K562 (cell line): ENCODE measurements around the gene CHST12. TPM values are rescaled to one million over a fixed set of nuclear protein-coding genes. Genes with fewer than 3 reads are reported as not detected.

Experiments used
- HNRNPLL ChIP-seq: fragments of 200-400 bp; formaldehyde crosslinking; IDR thresholded peaks from 2 replicates; pipeline ENCODE4 v1.6.1; 2017; ENCODE audit warnings: low read length, low read depth, mild to moderate bottlenecking; ENCODE audit not compliant: poor library complexity, severe bottlenecking
- IFI16 ChIP-seq: fragments of 250-450 bp; sonication (Bioruptor Pico); IDR thresholded peaks from 2 replicates; pipeline ENCODE4 v2.1.2; 2022; ENCODE audit warnings: mild to moderate bottlenecking, inconsistent platforms
- NUFIP1 ChIP-seq: fragments of 450-650 bp; IDR thresholded peaks from 2 replicates; pipeline ENCODE4 v1.6.1; 2018; ENCODE audit not compliant: partially characterized antibody
- SAFB2 ChIP-seq: fragments of 200-400 bp; formaldehyde crosslinking; IDR thresholded peaks from 2 replicates; pipeline ENCODE4 v1.6.1; 2018; ENCODE audit warnings: borderline replicate concordance, low read length, low read depth, moderate library complexity; ENCODE audit not compliant: severe bottlenecking
- XRCC3 ChIP-seq: fragments of 450-650 bp; IDR thresholded peaks from 2 replicates; pipeline ENCODE4 v1.6.1; 2017; ENCODE audit warnings: mild to moderate bottlenecking, moderate library complexity
- ZNF12 ChIP-seq: sonication (generic); formaldehyde crosslinking; IDR thresholded peaks from 2 replicates; pipeline ENCODE4 v1.4.0; 2020; ENCODE audit warnings: mild to moderate bottlenecking, missing genetic modification reagents
- ZNF232 ChIP-seq: sonication (generic); formaldehyde crosslinking; IDR thresholded peaks from 2 replicates; pipeline ENCODE4 v1.8.0; 2022; ENCODE audit warnings: mild to moderate bottlenecking, missing genetic modification reagents
- polyA plus RNA-seq, 8 experiments: library from polyadenylated mRNA; depleted of rRNA in 4 of 8; stranded (reverse) in 5 of 8; unstranded in 3 of 8; fragments of >200 nt; fragmentation: Nextera tagmentation in 2 of 8; fragmentation: Illumina TruSeq in 1 of 8; extraction: Ambion mirVana in 2 of 8; extraction: Trizol in 1 of 8; gene quantifications; 2 replicates each; pipeline versions ENCODE4 v1.2.1 to v1.2.3, GENCODE V29; 2011 to 2014; ENCODE audit warnings: inconsistent platforms in 1 of 8, missing spikeins in 1 of 8
- total RNA-seq, 7 experiments: library from RNA; depleted of rRNA in 6 of 7; stranded (reverse); fragments of >200 nt in 6 of 7; fragmentation: Illumina TruSeq in 2 of 7; extraction: Trizol in 2 of 7; gene quantifications; 2 replicates each; pipeline versions ENCODE4 v1.2.1 to v1.2.3, GENCODE V29; 2011 to 2021; ENCODE audit warnings: low replicate concordance in 1 of 7
- TF ChIP-seq, protein P1 (sequence below): fragments of 250-450 bp; sonication (Bioruptor Pico); IDR thresholded peaks from 2 replicates; pipeline ENCODE4 v1.5.0; 2021
- TF ChIP-seq, protein P2 (sequence below): fragments of 250-450 bp; sonication (Bioruptor Pico); IDR thresholded peaks from 2 replicates; pipeline ENCODE4 v1.5.0; 2021; ENCODE audit warnings: mild to moderate bottlenecking, borderline replicate concordance
- TF ChIP-seq, protein P3 (sequence below): fragments of 250-450 bp; sonication (Bioruptor Pico); IDR thresholded peaks from 2 replicates; pipeline ENCODE4 v1.4.0; 2020; ENCODE audit warnings: mild to moderate bottlenecking, moderate library complexity, borderline replicate concordance
- TF ChIP-seq, protein P4 (sequence below): fragments of 250-450 bp; sonication (Bioruptor Pico); IDR thresholded peaks from 2 replicates; pipeline ENCODE4 v1.4.0; 2020
- TF ChIP-seq, protein P5 (sequence below): fragments of 450-650 bp; formaldehyde crosslinking; IDR thresholded peaks from 2 replicates; pipeline ENCODE4 v1.4.0; 2020; ENCODE audit warnings: mild to moderate bottlenecking, moderate library complexity

CHST12 gene
- total and polyA plus RNA-seq, 9 of the 15 experiments (the other 6 are each of a cell fraction or from before 2014, with no cell fraction given): 0.18 to 19.8 (median 3.6) TPM

DNA sequence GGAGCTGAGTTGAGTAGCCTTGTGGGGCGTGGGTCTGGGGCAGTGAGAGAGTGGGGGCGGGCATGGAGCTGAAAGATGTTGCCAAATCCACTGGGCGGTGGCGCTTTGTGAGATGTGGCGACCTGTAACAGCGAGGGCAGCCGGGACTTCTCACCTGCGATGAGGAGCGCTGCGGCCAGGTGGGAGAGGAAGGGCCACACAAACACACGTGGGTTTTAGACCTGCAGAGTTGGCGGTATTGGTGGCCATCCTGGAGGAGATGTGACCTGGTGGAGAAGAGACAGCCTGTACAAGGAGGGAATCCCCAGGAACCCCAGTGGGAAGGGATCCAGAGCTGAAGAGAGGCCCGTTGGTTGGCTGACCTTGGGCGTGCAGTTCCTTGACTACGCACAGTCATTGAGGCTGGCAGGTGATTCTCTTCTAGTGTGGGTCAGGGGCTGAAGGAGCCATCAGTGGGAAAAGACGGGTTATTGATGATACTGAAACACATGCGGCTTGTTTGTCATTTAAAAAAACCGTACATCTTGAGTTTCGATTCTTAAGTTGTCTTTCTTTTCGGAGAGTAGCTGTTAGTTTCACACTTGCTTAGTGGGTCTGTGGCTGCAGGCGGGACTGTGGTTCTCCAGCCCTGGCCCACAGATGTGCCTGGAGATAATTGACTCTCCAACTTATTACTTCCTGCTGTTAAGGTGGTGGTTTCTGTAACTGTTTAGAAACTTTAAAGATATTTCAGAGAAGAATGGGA, 2.4 kb downstream of the CHST12 start (continued):
- TF ChIP-seq, protein P1, sequence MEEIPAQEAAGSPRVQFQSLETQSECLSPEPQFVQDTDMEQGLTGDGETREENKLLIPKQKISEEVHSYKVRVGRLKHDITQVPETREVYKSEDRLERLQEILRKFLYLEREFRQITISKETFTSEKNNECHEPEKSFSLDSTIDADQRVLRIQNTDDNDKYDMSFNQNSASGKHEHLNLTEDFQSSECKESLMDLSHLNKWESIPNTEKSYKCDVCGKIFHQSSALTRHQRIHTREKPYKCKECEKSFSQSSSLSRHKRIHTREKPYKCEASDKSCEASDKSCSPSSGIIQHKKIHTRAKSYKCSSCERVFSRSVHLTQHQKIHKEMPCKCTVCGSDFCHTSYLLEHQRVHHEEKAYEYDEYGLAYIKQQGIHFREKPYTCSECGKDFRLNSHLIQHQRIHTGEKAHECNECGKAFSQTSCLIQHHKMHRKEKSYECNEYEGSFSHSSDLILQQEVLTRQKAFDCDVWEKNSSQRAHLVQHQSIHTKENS (CRISPR knock-in tag): no peak
- TF ChIP-seq ZNF12 (CRISPR knock-in tag) (no peak), XRCC3 (no peak), ZNF232 (CRISPR knock-in tag) (no peak), HNRNPLL (no peak), SAFB2 (no peak), NUFIP1 (no peak), IFI16 (no peak)
- TF ChIP-seq, protein P2, sequence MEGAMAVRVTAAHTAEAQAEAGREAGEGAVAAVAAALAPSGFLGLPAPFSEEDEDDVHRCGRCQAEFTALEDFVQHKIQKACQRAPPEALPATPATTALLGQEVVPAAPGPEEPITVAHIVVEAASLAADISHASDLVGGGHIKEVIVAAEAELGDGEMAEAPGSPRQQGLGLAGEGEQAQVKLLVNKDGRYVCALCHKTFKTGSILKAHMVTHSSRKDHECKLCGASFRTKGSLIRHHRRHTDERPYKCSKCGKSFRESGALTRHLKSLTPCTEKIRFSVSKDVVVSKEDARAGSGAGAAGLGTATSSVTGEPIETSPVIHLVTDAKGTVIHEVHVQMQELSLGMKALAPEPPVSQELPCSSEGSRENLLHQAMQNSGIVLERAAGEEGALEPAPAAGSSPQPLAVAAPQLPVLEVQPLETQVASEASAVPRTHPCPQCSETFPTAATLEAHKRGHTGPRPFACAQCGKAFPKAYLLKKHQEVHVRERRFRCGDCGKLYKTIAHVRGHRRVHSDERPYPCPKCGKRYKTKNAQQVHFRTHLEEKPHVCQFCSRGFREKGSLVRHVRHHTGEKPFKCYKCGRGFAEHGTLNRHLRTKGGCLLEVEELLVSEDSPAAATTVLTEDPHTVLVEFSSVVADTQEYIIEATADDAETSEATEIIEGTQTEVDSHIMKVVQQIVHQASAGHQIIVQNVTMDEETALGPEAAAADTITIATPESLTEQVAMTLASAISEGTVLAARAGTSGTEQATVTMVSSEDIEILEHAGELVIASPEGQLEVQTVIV (CRISPR knock-in tag): no peak
- TF ChIP-seq, protein P3, sequence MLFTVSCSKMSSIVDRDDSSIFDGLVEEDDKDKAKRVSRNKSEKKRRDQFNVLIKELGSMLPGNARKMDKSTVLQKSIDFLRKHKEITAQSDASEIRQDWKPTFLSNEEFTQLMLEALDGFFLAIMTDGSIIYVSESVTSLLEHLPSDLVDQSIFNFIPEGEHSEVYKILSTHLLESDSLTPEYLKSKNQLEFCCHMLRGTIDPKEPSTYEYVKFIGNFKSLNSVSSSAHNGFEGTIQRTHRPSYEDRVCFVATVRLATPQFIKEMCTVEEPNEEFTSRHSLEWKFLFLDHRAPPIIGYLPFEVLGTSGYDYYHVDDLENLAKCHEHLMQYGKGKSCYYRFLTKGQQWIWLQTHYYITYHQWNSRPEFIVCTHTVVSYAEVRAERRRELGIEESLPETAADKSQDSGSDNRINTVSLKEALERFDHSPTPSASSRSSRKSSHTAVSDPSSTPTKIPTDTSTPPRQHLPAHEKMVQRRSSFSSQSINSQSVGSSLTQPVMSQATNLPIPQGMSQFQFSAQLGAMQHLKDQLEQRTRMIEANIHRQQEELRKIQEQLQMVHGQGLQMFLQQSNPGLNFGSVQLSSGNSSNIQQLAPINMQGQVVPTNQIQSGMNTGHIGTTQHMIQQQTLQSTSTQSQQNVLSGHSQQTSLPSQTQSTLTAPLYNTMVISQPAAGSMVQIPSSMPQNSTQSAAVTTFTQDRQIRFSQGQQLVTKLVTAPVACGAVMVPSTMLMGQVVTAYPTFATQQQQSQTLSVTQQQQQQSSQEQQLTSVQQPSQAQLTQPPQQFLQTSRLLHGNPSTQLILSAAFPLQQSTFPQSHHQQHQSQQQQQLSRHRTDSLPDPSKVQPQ (CRISPR knock-in tag): no peak
- TF ChIP-seq, protein P4, sequence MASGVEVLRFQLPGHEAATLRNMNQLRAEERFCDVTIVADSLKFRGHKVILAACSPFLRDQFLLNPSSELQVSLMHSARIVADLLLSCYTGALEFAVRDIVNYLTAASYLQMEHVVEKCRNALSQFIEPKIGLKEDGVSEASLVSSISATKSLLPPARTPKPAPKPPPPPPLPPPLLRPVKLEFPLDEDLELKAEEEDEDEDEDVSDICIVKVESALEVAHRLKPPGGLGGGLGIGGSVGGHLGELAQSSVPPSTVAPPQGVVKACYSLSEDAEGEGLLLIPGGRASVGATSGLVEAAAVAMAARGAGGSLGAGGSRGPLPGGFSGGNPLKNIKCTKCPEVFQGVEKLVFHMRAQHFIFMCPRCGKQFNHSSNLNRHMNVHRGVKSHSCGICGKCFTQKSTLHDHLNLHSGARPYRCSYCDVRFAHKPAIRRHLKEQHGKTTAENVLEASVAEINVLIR (CRISPR knock-in tag): no peak
- TF ChIP-seq, protein P5, sequence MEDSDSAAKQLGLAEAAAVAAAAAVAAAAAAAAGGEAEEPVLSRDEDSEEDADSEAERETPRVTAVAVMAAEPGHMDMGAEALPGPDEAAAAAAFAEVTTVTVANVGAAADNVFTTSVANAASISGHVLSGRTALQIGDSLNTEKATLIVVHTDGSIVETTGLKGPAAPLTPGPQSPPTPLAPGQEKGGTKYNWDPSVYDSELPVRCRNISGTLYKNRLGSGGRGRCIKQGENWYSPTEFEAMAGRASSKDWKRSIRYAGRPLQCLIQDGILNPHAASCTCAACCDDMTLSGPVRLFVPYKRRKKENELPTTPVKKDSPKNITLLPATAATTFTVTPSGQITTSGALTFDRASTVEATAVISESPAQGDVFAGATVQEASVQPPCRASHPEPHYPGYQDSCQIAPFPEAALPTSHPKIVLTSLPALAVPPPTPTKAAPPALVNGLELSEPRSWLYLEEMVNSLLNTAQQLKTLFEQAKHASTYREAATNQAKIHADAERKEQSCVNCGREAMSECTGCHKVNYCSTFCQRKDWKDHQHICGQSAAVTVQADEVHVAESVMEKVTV: no peak
